Adrenal gland (tissue), 5 donors: ENCODE data around the gene OR13C3.

Experiments used
- CTCF ChIP-seq, 6 experiments: fragments of 450-650 bp in 4 of 6; fragments of 200-600 bp in 2 of 6; sonication (generic) in 1 of 6; IDR thresholded peaks; 1 replicate in 5 of 6; 2 replicates in 1 of 6; pipeline versions ENCODE4 v1.5.1 to v1.8.0; 2016 to 2021; ENCODE audit warnings: antibody characterized with exemption in 6 of 6, mild to moderate bottlenecking in 2 of 6, moderate library complexity in 1 of 6
- POLR2A ChIP-seq, 2 donors: fragments of 450-650 bp; IDR thresholded peaks; one replicate each; pipeline ENCODE4 v1.6.1; 2017; ENCODE audit warnings: antibody characterized with exemption in 2 of 2, mild to moderate bottlenecking in 2 of 2, moderate library complexity in 1 of 2
- donor health status: DM: no; HTN: no; CAD: no.

DNA sequence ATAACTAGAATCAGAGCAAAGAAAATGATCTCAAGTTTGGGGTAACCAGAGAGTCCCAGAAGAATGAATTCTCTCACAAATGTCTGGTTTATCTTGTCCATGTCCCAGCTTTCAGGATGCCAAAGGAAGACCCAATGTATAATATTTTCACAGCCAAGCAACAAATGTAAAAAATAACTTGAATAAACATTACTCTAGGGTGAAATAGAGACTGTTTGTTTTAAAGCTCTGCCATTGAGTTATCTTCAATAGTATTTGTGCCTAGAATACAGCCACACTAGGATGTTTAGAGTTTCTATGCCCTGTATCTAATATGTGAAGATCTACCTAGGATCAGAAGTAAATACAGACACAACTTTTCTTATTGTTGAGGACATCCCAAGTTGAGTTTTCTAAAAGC is 9.5 kb downstream of the OR13C3 start, which contains the start of gene OR13C4:
- no peak for TF ChIP-seq CTCF (IDR thresholded peaks at IDR 0.05)
- TF ChIP-seq POLR2A (IDR thresholded peaks at IDR 0.05) = no peak
